Naive thymus-derived CD8-positive, alpha-beta T cell (primary cell): ENCODE results near the gene ARHGEF7. TPM values are rescaled to one million over a fixed set of nuclear protein-coding genes. Genes with fewer than 3 reads are reported as not detected.
"Not testable (repeated sequence)": the region's sequence is repeated elsewhere in the genome, so short reads cannot be mapped to it uniquely, and the experiment has no call there.

Source experiments
- ATAC-seq, 2 donors: fragments of 150-1000 bp; cut with Tn5 transposase in 1 of 2; sonication (Bioruptor Pico), chemical (Tn5 transposase) in 1 of 2; 1 replicate in 1 of 2; 2 replicates in 1 of 2; pipeline ENCODE4 v1.10.0; 2021; ENCODE audit warnings: mild to moderate bottlenecking in 2 of 2, moderate library complexity in 2 of 2
- POLR2A ChIA-PET: fragments of 350-600 bp; sonication (Branson Sonifier 250); formaldehyde crosslinking; loops from one replicate; lab custom pipeline; 2021; ENCODE audit warnings: antibody characterized with exemption; lab: Charles Lee
- DNase-seq, 10 donors: peaks; one replicate each; pipeline versions ENCODE4 v3.0.0 to v3.0.0-alpha.2; 2020 to 2022
- H3K27ac Mint-ChIP-seq, 10 donors: one replicate each; pipeline ENCODE4 v1.8.0; 2020 to 2022; ENCODE audit warnings: mild to moderate bottlenecking in 10 of 10, mixed read lengths in 10 of 10, moderate library complexity in 4 of 10, inconsistent platforms in 1 of 10
- H3K27me3 Mint-ChIP-seq, 5 donors: one replicate each; pipeline ENCODE4 v1.8.0; 2021 to 2022; ENCODE audit warnings: mixed read lengths in 5 of 5
- H3K36me3 Mint-ChIP-seq, 3 donors: one replicate each; pipeline ENCODE4 v1.8.0; 2020 to 2022; ENCODE audit warnings: mixed read lengths in 3 of 3, mild to moderate bottlenecking in 2 of 3, inconsistent platforms in 1 of 3
- H3K4me1 Mint-ChIP-seq, 4 donors: one replicate each; pipeline ENCODE4 v1.8.0; 2021 to 2022; ENCODE audit warnings: mixed read lengths in 4 of 4
- H3K4me3 Mint-ChIP-seq, 10 donors: one replicate each; pipeline ENCODE4 v1.8.0; 2020 to 2022; ENCODE audit warnings: mild to moderate bottlenecking in 10 of 10, mixed read lengths in 10 of 10, moderate library complexity in 6 of 10, inconsistent platforms in 1 of 10
- H3K9me3 Mint-ChIP-seq, 9 donors: one replicate each; pipeline ENCODE4 v1.8.0; 2020 to 2022; ENCODE audit warnings: mixed read lengths in 9 of 9, mild to moderate bottlenecking in 3 of 9, inconsistent platforms in 1 of 9, moderate library complexity in 1 of 9
- polyA plus RNA-seq, 3 donors: library from polyadenylated mRNA; unstranded; fragments of 300-500 nt; fragmentation: Illumina TruSeq; gene quantifications; one replicate each; pipeline ENCODE4 v1.2.3, GENCODE V29; 2021
- total RNA-seq, 8 experiments: library from RNA in 2 of 8; stranded (reverse) in 2 of 8; gene quantifications; one replicate each; pipeline ENCODE4 v1.2.3 and lab custom pipeline; 2021 to 2026

Gene ARHGEF7
- total RNA-seq = 10 to 100 TPM; 90.2 to 93.0 TPM
- polyA plus RNA-seq = 10 to 100 TPM in 1 of 3 donors, 1 to 10 TPM in 2; 6.2 to 13.2 (median 9.6) TPM
- total RNA-seq (lab: John Stamatoyannopoulos, UW) = 73.8 to 176 (median 95.4) reads per million in 6 experiments

GRCh38 chr13:111115061-111115964 is at the start of gene ARHGEF7:
ARHGEF7 (plus strand) TSS chr13:111115310; CDS start chr13:111115527, 217 bp downstream.
- H3K36me3 Mint-ChIP-seq = peaks cover 0 to 14% (median 0%) of the 10 kb centered on the region in 3 donors
- H3K9me3 Mint-ChIP-seq = no peaks in the 10 kb centered on the region
- H3K4me3 Mint-ChIP-seq = peak within 1 kb of the TSS; percentile 80 to 92 (median 89)
- DNase-seq = peak in 1 of 10 donors; percentile 13
- H3K4me1 Mint-ChIP-seq = peaks cover 10 to 17% (median 15%) of the 10 kb centered on the region in 4 donors
- ATAC-seq = peak; percentile 33 to 57
- peaks cover 46 to 77% (median 69%) of the 10 kb centered on the region in 5 donors for H3K27me3 Mint-ChIP-seq
- POLR2A ChIA-PET = no interaction called here
- H3K27ac Mint-ChIP-seq = peak within 1 kb of the TSS in 8 of 10 donors; percentile 29 to 85 (median 66)

GRCh38 chr13:111065698-111066097 is 49.4 kb upstream of the ARHGEF7 start:
- H3K27me3 Mint-ChIP-seq = peaks cover 23 to 71% (median 38%) of the 10 kb centered on the region in 5 donors
- peaks cover 4 to 13% (median 7%) of the 10 kb centered on the region in 4 donors for H3K4me1 Mint-ChIP-seq
- ATAC-seq (no peak), DNase-seq (no peak)
- POLR2A ChIA-PET = no interaction called here
- H3K9me3 Mint-ChIP-seq = peaks cover 2 to 5% (median 3%) of the 10 kb centered on the region in 9 donors
- peaks cover 0 to 4% (median 1%) of the 10 kb centered on the region in 3 donors for H3K36me3 Mint-ChIP-seq
- no peak overlapping the region for H3K4me3 Mint-ChIP-seq
- no peak overlapping the region for H3K27ac Mint-ChIP-seq

GRCh38 chr13:111066544-111066943 is 48.6 kb upstream of the ARHGEF7 start:
- peak overlapping the region in 4 of 10 donors; percentile 9 to 76 (median 43) for H3K27ac Mint-ChIP-seq
- peak overlapping the region; percentile 62 to 91 (median 80) for H3K4me3 Mint-ChIP-seq
- DNase-seq = no peak
- POLR2A ChIA-PET = no interaction called here
- H3K4me1 Mint-ChIP-seq = peaks cover 4 to 13% (median 7%) of the 10 kb centered on the region in 4 donors
- peaks cover 7 to 13% (median 11%) of the 10 kb centered on the region in 9 donors for H3K9me3 Mint-ChIP-seq
- H3K27me3 Mint-ChIP-seq = peaks cover 21 to 72% (median 40%) of the 10 kb centered on the region in 5 donors
- H3K36me3 Mint-ChIP-seq = peaks cover 3 to 12% (median 4%) of the 10 kb centered on the region in 3 donors
- ATAC-seq = no peak

GRCh38 chr13:111068009-111068350 is 47.1 kb upstream of the ARHGEF7 start:
- H3K4me3 Mint-ChIP-seq = peak overlapping the region in 8 of 10 donors; percentile 64 to 91 (median 84)
- POLR2A ChIA-PET = interaction anchor here (0.5 to 1.5 kb wide), 3 partner anchors 9 to 153 kb away, joined by 3 to 4 read pairs (median 3); partner anchors contain the start of gene ANKRD10
- peaks cover 19 to 62% (median 38%) of the 10 kb centered on the region in 5 donors for H3K27me3 Mint-ChIP-seq
- peaks cover 4 to 13% (median 7%) of the 10 kb centered on the region in 4 donors for H3K4me1 Mint-ChIP-seq
- peaks cover 3 to 22% (median 12%) of the 10 kb centered on the region in 3 donors for H3K36me3 Mint-ChIP-seq
- DNase-seq (no peak), ATAC-seq (no peak)
- peak overlapping the region in 1 of 10 donors; percentile 2 for H3K27ac Mint-ChIP-seq
- peaks cover 7 to 27% (median 18%) of the 10 kb centered on the region in 9 donors for H3K9me3 Mint-ChIP-seq

GRCh38 chr13:111071120-111071519 is 44.0 kb upstream of the ARHGEF7 start:
- ATAC-seq, POLR2A ChIA-PET, DNase-seq: not testable (repeated sequence)
- peaks cover 4 to 13% (median 7%) of the 10 kb centered on the region in 4 donors for H3K4me1 Mint-ChIP-seq
- peaks cover 3 to 43% (median 12%) of the 10 kb centered on the region in 3 donors for H3K36me3 Mint-ChIP-seq
- H3K27me3 Mint-ChIP-seq = peaks cover 10 to 31% (median 21%) of the 10 kb centered on the region in 5 donors
- peaks cover 16 to 55% (median 40%) of the 10 kb centered on the region in 9 donors for H3K9me3 Mint-ChIP-seq
- peak overlapping the region in 1 of 10 donors; percentile 30 for H3K4me3 Mint-ChIP-seq
- H3K27ac Mint-ChIP-seq = peak overlapping the region in 1 of 10 donors; percentile 59

GRCh38 chr13:111071526-111071925 is 43.6 kb upstream of the ARHGEF7 start:
- DNase-seq, H3K27ac Mint-ChIP-seq, H3K4me3 Mint-ChIP-seq, ATAC-seq, H3K4me1 Mint-ChIP-seq, POLR2A ChIA-PET: not testable (repeated sequence)
- Mint-ChIP-seq H3K27me3 (peaks cover 5 to 27% (median 17%) of the 10 kb centered on the region in 5 donors), H3K36me3 (peaks cover 3 to 43% (median 12%) of the 10 kb centered on the region in 3 donors), H3K9me3 (peaks cover 16 to 55% (median 43%) of the 10 kb centered on the region in 9 donors)

GRCh38 chr13:111074826-111075225 is 40.3 kb upstream of the ARHGEF7 start:
- Mint-ChIP-seq H3K4me3 (no peak overlapping the region), H3K4me1 (no peaks in the 10 kb centered on the region), H3K9me3 (peaks cover 16 to 55% (median 43%) of the 10 kb centered on the region in 9 donors), H3K36me3 (peaks cover 3 to 43% (median 12%) of the 10 kb centered on the region in 3 donors), H3K27ac (no peak overlapping the region), H3K27me3 (peaks cover 1 to 15% (median 8%) of the 10 kb centered on the region in 5 donors)
- ATAC-seq (no peak), DNase-seq (no peak)
- POLR2A ChIA-PET = no interaction called here

- H3K9me3 Mint-ChIP-seq = peaks cover 9 to 44% (median 33%) of the 10 kb centered on the region in 9 donors
These were observed 38.7 kb upstream of the ARHGEF7 start for GRCh38 chr13:111076155-111077013.

GRCh38 chr13:111079375-111079774 is 35.7 kb upstream of the ARHGEF7 start:
- POLR2A ChIA-PET = no interaction called here
- no peak for ATAC-seq
- H3K4me3 Mint-ChIP-seq = no peak overlapping the region

More at GRCh38 chr13:111076155-111077013, 38.7 kb upstream of the ARHGEF7 start:
- Mint-ChIP-seq H3K4me3 (peak overlapping the region in 1 of 10 donors; percentile 5), H3K27me3 (peaks cover 0 to 17% (median 4%) of the 10 kb centered on the region in 5 donors), H3K36me3 (peaks cover 0 to 32% (median 8%) of the 10 kb centered on the region in 3 donors), H3K27ac (no peak overlapping the region), H3K4me1 (no peaks in the 10 kb centered on the region)
- DNase-seq (no peak), ATAC-seq (no peak)
- POLR2A ChIA-PET = interaction anchor here (0.7 kb wide), 1 partner anchor 8 kb away, joined by 3 read pairs; no protein-coding TSS in a partner anchor

GRCh38 chr13:111080642-111081041 is 34.5 kb upstream of the ARHGEF7 start:
- Mint-ChIP-seq H3K4me3 (no peak overlapping the region), H3K36me3 (peaks cover 0 to 1% (median 0%) of the 10 kb centered on the region in 3 donors)
- no peak for ATAC-seq

More at GRCh38 chr13:111079375-111079774, 35.7 kb upstream of the ARHGEF7 start:
- H3K4me1 Mint-ChIP-seq = no peaks in the 10 kb centered on the region
- H3K36me3 Mint-ChIP-seq = peaks cover 0 to 12% (median 0%) of the 10 kb centered on the region in 3 donors
- no peak overlapping the region for H3K27ac Mint-ChIP-seq
- peaks cover 3 to 20% (median 13%) of the 10 kb centered on the region in 9 donors for H3K9me3 Mint-ChIP-seq
- H3K27me3 Mint-ChIP-seq = peaks cover 0 to 18% (median 5%) of the 10 kb centered on the region in 5 donors
- DNase-seq = no peak

GRCh38 chr13:111082240-111082639 is 32.9 kb upstream of the ARHGEF7 start:
- POLR2A ChIA-PET = no interaction called here
- H3K27ac Mint-ChIP-seq = no peak overlapping the region

More at GRCh38 chr13:111080642-111081041, 34.5 kb upstream of the ARHGEF7 start:
- Mint-ChIP-seq H3K27ac (no peak overlapping the region), H3K4me1 (no peaks in the 10 kb centered on the region), H3K27me3 (peaks cover 0 to 18% (median 5%) of the 10 kb centered on the region in 5 donors), H3K9me3 (peaks cover 0 to 8% (median 2%) of the 10 kb centered on the region in 9 donors)
- no peak for DNase-seq
- POLR2A ChIA-PET = no interaction called here

More at GRCh38 chr13:111082240-111082639, 32.9 kb upstream of the ARHGEF7 start:
- Mint-ChIP-seq H3K27me3 (peaks cover 0 to 16% (median 8%) of the 10 kb centered on the region in 5 donors), H3K36me3 (no peaks in the 10 kb centered on the region), H3K9me3 (peaks cover 0 to 2% (median 0%) of the 10 kb centered on the region in 9 donors), H3K4me3 (no peak overlapping the region), H3K4me1 (no peaks in the 10 kb centered on the region)
- ATAC-seq (no peak), DNase-seq (no peak)
